ENCODE data around the gene DMD. TPM values are rescaled to one million over a fixed set of nuclear protein-coding genes. Genes with fewer than 3 reads are reported as not detected.

The DMD gene
- total RNA-seq, 2 experiments from 2014 or later, result 0.27 to 0.49 TPM

GRCh38 chrX:31445542-31445941 is 1765.8 kb downstream of the DMD start:
- H3K36me3 Mint-ChIP-seq (ENCODE audit: low read depth), result no peaks in the 10 kb centered on the region
- H3K4me1 Mint-ChIP-seq (ENCODE audit: low read depth), result no peaks in the 10 kb centered on the region
- TF ChIP-seq CTCF (IDR thresholded peaks at IDR 0.05), result no peak
- no peaks in the 10 kb centered on the region for H3K9me3 Mint-ChIP-seq
- ChIA-PET POLR2A (no interaction called here), CTCF (no interaction called here)
- H3K27me3 Mint-ChIP-seq, result no peaks in the 10 kb centered on the region
- intact Hi-C loops (cut with micrococcal nuclease), result no loop called here
- DNase-seq, result no peak
- no peak overlapping the region for H3K4me3 Mint-ChIP-seq
- no peak overlapping the region for H3K27ac Mint-ChIP-seq
- no peak for ATAC-seq

GRCh38 chrX:31443654-31444053 is 1767.7 kb downstream of the DMD start:
- intact Hi-C loops (cut with micrococcal nuclease), result no loop called here
- CTCF ChIA-PET, result no interaction called here
- H3K36me3 Mint-ChIP-seq (ENCODE audit: low read depth), result no peaks in the 10 kb centered on the region

GRCh38 chrX:31440546-31440945 is 1770.8 kb downstream of the DMD start:
- no peaks in the 10 kb centered on the region for H3K27me3 Mint-ChIP-seq

More at GRCh38 chrX:31443654-31444053, 1767.7 kb downstream of the DMD start:
- Mint-ChIP-seq H3K4me3 (no peak overlapping the region), H3K27me3 (no peaks in the 10 kb centered on the region), H3K9me3 (no peaks in the 10 kb centered on the region), H3K4me1 (ENCODE audit: low read depth) (no peaks in the 10 kb centered on the region), H3K27ac (no peak overlapping the region)
- no peak for ATAC-seq
- no peak for DNase-seq
- no peak for TF ChIP-seq CTCF (IDR thresholded peaks at IDR 0.05)
- POLR2A ChIA-PET, result no interaction called here

GRCh38 chrX:31436424-31436823 is 1774.9 kb downstream of the DMD start:
- Mint-ChIP-seq H3K9me3 (no peaks in the 10 kb centered on the region), H3K4me1 (ENCODE audit: low read depth) (no peaks in the 10 kb centered on the region), H3K36me3 (ENCODE audit: low read depth) (no peaks in the 10 kb centered on the region), H3K27ac (no peak overlapping the region), H3K4me3 (no peak overlapping the region), H3K27me3 (no peaks in the 10 kb centered on the region)
- no peak for ATAC-seq
- intact Hi-C loops (cut with micrococcal nuclease), result no loop called here
- no peak for TF ChIP-seq CTCF (IDR thresholded peaks at IDR 0.05)
- ChIA-PET POLR2A (no interaction called here), CTCF (no interaction called here)
- no peak for DNase-seq

More at GRCh38 chrX:31440546-31440945, 1770.8 kb downstream of the DMD start:
- Mint-ChIP-seq H3K4me1 (ENCODE audit: low read depth) (no peaks in the 10 kb centered on the region), H3K9me3 (no peaks in the 10 kb centered on the region), H3K36me3 (ENCODE audit: low read depth) (no peaks in the 10 kb centered on the region), H3K4me3 (no peak overlapping the region), H3K27ac (no peak overlapping the region)
- CTCF ChIA-PET, result no interaction called here
- POLR2A ChIA-PET, result no interaction called here
- intact Hi-C loops (cut with micrococcal nuclease), result no loop called here
- no peak for DNase-seq
- no peak for ATAC-seq
- TF ChIP-seq CTCF (IDR thresholded peaks at IDR 0.05), result no peak

- Mint-ChIP-seq H3K36me3 (ENCODE audit: low read depth) (no peaks in the 10 kb centered on the region), H3K27ac (no peak overlapping the region), H3K4me1 (ENCODE audit: low read depth) (no peaks in the 10 kb centered on the region), H3K9me3 (no peaks in the 10 kb centered on the region), H3K4me3 (no peak overlapping the region), H3K27me3 (no peaks in the 10 kb centered on the region)
- TF ChIP-seq CTCF (IDR thresholded peaks at IDR 0.05), result no peak
- ATAC-seq, result no peak
- CTCF ChIA-PET, result no interaction called here
- POLR2A ChIA-PET, result no interaction called here
- DNase-seq, result no peak
- intact Hi-C loops (cut with micrococcal nuclease), result no loop called here
Measured at GRCh38 chrX:31435592-31435991, 1775.8 kb downstream of the DMD start.
